GM23338 (cell line): ENCODE data around the gene SH3D19.

Experiments
- CTCF ChIP-seq, 2 experiments: fragments of 200-600 bp in 1 of 2; sonication (generic) in 1 of 2; conservative IDR thresholded peaks; 2 replicates each; pipeline versions ENCODE4 v1.5.1 to v1.6.1; 2016 to 2017; ENCODE audit warnings: antibody characterized with exemption in 2 of 2, low read depth in 2 of 2, mild to moderate bottlenecking in 2 of 2, moderate library complexity in 1 of 2
- EZH2 ChIP-seq: fragments of 200-600 bp; sonication (generic); IDR thresholded peaks from one replicate; pipeline ENCODE4 v1.8.0; 2017; ENCODE audit warnings: antibody characterized with exemption, mild to moderate bottlenecking, low read depth; ENCODE audit not compliant: unreplicated experiment
- JUNB ChIP-seq: IDR thresholded peaks from one replicate; pipeline ENCODE4 v1.6.1; 2016; ENCODE audit warnings: antibody characterized with exemption; ENCODE audit not compliant: unreplicated experiment
- POLR2AphosphoS5 ChIP-seq: IDR thresholded peaks from 2 replicates; pipeline ENCODE4 v1.6.1; 2016; ENCODE audit warnings: antibody characterized with exemption, low read depth

GRCh38 chr4:151093203-151093602 lies 232.2 kb downstream of the SH3D19 start:
- no peak for TF ChIP-seq CTCF (conservative IDR thresholded peaks at IDR 0.05; ENCODE audit: low read depth in 2 of 2)
- TF ChIP-seq JUNB, result no peak
- no peak for TF ChIP-seq POLR2AphosphoS5
- no peak for TF ChIP-seq EZH2
